ENCODE data around the gene BAZ1B.
"Not testable (repeated sequence)": the region's sequence is repeated elsewhere in the genome, so short reads cannot be mapped to it uniquely, and the experiment has no call there.

Gene BAZ1B

DNA sequence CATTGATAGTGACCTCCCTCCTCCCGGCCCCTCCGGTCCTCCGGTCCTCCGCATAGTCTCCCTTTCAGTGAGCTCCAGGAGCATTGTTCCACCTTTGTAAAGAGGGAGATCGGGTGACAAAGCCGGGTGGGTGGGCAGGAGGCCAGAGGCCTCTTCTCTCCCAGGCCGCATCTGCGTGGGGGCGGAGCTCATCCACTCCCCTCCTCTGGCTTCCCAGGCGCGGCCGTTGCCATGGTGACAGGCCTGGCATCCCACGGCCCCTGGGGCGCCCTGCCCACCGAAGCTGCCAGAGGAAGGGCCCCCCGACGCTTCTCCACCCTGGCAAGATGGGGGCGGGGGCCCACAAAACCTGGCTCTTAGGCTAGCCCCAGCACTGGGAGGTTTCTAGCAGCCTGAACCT, 92.9 kb downstream of the BAZ1B start:
- DNase-seq (ENCODE audit: low read depth, low spot score), result no peak

DNA sequence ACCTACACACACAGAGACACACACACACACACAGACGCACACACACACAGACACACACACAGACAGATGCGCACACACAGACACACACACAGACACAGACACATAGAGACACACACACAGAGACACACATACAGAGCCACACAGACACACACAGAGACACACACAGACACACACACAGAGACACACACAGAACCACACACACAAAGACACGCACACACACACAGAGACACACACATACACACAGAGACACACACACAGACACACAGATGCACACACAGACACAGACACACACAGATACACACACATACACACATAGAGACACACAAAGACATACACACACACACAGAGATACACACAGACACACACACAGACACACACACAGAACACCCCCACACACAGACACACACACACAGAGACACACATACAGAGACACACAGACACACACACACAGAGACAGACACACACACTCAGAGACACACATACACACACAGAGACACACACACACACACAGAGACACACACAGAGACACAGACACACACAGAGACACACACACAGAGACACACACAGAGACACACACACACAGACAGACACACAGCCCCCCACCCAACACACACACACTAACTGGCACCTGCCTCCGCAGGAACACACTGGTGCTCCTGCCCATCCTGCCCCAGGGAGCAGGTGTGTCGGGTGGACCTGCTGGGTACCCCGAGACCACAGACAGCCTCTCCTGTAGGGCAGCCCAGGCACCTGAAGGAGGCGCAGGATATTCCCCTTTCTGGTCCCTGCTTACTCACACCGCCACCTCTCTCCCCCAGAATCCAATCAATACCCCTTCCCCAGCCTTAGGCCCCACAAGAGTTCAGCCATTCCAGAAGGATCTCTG, 93.9 kb downstream of the BAZ1B start:
- no peak for DNase-seq (ENCODE audit: low read depth, low spot score)

DNA sequence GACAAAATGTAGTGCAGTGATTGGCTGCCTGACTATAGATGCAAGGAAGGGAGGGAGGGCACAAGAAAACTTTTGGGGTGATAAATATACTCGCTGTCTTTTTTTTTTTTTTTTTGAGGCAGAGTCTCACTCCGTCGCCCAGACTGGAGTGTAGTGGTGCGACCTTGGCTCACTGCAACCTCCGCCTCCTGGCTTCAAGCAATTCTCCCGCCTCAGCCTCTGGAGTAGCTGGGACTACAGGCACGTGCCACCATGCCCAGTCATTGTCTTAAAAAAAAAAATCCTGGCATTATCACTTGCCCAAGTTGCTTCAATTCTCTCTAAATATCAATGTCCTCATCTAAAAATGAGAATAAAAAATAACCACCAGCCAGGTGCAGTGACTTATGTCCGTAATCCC, 96.1 kb downstream of the BAZ1B start:
- DNase-seq (ENCODE audit: low read depth, low spot score), result no peak

DNA sequence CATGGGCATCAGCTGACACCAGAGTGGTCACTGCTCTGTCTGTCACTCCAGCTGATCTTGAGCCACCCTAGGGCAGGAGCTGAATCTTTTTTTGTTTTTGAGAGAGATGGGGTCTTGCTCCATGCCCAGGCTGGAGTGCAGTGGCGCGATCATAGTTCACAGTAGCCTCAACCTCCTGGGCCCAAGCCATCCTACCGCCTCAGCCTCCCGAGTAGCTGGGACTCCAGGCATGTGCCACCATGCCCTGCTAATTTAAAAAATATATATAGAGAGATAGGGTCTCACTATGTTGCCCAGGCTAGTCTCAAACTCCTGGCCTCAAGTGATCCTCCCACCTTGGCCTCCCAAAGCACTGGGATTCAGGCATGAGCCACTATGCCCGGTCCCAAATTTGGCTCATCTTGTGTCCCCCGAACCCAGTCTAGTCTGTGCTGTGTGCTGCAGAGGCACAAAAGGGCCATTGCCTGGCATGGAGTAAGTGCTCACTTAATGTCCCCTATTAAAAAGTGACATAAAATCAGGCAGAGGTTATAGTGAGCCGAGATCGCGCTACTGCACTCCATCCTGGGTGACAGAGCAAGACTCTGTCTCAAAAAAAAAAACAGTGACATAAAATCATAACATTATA, 96.6 kb downstream of the BAZ1B start:
- DNase-seq (ENCODE audit: low read depth, low spot score), result no peak

DNA sequence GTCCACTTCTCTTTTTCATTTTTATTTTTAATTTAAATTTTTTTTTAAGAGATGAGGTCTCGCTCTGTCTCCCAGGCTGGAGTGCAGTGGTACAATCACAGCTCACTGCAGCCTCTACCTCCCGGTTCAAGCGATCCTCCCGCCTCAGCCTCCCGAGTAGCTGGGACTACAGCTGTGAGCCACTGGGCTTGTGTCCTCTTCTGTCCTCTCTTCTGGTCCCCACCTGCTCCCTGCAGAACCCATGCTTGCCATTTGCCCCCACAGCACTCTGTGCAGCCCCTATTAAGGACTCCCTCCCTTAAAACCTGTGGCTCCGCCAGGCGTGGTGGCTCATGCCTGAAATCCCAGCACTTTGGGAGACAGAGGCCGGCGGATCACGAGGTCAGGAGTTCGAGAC, 97.6 kb downstream of the BAZ1B start:
- DNase-seq (ENCODE audit: low read depth, low spot score), result no peak

DNA sequence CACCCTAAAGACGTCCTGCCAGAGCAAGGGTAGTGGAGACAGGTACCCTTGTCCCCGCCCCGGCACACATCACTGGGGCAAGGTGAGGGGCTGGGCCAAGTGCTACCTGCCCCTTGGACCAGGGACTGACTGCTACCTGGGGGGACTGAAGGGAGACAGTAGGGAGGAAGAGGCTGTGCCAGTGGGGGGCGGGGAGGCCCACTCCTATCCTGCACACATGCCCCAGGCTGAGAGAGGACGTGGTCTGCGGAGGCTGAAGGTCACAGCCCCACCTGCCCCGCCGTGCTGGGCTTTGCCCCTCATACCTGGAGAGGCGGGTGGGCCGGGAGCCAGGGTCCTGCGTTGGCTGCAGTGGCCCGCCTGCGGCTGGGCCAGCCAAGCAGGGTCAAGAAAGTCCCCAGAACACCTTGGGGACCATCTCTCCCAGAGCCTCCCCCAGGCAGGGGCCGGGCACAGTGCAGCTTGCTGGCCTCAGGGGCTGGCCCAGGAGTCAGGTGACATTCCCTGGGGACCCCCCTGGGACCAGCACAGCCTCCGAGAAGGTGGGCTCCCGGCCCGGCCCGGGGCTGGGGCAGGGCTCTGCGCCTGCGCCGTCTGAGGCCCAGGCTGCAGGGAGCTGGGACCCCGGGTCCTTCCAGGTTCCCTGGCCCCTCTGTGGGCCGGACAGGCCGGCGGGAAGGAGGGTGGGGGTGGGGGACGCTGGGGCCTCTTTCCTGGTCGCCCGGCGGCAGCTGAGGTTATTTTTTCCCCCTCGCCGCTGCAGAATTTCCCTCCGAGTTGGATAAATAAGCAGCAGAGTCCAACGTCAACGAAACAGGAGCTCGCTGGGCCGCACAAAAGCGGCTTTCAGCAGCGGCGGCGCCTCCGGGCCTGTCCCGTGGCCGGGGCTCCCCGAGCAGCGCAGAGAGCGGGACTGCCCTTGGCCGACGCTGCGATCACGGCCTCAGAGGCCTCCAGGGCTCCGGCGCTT, 98.3 kb downstream of the BAZ1B start:
- DNase-seq (ENCODE audit: low read depth, low spot score), result no peak

DNA sequence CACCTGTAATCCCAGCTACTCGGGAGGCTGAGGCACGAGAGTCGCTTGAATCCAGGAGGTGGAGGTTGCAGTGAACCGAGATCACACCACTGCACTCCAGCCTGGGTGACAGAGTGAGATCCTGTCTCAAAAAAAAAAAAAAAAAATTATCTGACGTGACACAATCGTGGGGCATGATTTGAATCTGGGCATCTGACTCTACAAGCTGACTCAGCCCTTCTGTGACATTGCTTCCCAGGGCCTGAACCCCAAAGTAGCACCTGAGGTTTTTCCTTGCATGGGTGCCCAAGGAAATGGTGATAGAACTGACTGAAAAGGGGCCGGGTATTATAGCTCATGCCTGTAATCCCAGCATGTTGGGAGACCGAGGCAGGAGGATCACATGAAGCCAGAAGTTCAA, 101.5 kb downstream of the BAZ1B start:
- DNase-seq (ENCODE audit: low read depth, low spot score), result not testable (repeated sequence)

DNA sequence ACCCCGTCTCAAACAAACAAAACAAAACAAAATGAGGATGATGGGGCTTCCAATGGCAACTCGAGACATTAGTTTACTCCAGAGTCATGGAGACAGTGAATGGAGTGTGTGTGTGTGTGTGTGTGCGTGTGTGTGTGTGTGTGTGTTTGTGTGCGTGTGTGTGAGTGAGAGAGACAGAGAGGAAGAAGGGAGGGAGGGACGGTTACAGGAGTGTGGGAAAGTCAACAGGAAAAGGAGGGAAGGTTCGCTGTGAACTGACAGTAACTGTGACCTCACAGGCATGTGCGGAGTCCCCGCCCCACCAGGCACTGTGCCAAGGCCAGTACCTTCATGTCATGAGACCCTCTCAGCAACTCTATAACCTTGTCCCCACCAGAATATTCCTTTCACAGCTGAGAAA, 102.1 kb downstream of the BAZ1B start:
- DNase-seq (ENCODE audit: low read depth, low spot score), result not testable (repeated sequence)

DNA sequence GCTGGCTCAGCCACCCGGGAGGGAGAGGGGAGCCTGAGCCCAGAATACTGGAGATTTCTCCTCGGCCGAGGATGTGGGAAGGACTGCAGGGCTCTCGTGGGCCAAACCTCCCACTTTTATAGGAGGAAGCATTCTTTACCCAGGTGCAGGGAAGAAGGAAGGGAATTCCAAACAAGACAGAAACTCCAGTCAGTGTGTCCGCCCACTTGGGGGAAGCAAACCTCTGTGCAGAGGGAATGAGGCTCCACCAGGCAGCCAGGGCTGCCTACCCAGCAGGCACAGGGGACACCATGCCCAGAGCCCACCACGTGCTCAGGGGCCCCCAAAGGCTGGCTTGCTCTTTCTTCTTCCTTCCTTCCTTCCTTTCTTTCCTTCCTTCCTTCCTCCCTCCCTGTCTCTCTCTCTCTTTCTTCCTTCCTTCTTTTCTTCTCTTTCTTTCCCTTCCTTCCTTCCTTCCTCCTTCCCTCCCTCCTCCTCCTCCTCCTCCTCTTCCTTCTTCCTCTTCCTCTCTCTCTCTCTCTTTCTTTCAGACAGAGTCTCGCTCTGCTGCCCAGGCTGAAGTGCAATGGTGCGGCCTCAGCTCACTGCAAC, 103.9 kb downstream of the BAZ1B start:
- DNase-seq (ENCODE audit: low read depth, low spot score), result no peak

DNA sequence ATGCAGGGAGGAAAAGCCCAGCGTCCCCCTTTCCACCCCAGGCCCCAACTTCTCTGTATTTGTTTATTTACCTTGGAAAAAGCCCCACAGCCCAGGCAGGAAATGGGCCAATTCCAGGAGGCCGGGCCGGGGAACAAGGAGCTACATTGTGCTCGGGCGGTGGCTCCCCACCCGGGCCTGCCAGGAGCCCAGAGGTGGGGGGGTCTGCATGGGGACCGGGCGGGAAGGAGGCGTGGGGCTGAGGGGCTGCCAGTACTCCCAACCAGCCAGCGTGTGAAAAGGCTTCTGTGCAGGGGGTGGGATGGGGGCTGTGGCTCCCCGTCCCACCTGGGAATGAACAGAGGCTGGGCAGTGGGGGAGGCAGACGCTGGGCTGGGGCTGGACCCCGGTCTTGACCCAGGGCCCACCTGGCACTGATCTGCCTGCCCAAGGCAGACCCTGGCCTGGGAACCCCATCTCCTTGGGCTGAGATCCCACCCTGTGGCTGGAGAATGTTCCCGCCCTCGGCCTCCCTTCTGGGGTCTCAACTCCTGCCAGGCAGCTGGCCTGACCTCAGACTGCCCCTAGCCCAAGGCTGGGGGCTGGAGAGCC, 111.5 kb downstream of the BAZ1B start:
- not testable (repeated sequence) for DNase-seq (ENCODE audit: low read depth, low spot score)

DNA sequence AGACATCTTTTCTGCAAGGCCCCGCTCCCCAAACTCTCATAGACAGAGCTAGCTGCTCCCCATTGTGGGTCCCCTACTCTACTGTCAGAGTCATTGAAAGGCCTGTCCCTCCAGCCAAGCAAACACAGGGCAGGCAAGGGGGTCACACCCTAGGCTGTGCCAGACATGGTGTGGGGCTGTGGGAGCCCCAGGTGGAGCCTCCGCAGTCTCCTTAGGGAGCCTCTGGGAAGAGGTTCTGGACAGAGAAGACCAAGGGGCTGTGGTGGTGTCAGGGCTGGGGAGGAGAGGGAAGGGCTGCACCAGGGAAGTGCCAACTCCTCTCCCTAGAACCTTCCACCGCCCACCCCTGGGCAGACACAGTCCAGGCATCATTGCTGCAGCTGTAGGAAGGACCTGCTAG, 117.2 kb downstream of the BAZ1B start:
- not testable (repeated sequence) for DNase-seq (ENCODE audit: low read depth, low spot score)

DNA sequence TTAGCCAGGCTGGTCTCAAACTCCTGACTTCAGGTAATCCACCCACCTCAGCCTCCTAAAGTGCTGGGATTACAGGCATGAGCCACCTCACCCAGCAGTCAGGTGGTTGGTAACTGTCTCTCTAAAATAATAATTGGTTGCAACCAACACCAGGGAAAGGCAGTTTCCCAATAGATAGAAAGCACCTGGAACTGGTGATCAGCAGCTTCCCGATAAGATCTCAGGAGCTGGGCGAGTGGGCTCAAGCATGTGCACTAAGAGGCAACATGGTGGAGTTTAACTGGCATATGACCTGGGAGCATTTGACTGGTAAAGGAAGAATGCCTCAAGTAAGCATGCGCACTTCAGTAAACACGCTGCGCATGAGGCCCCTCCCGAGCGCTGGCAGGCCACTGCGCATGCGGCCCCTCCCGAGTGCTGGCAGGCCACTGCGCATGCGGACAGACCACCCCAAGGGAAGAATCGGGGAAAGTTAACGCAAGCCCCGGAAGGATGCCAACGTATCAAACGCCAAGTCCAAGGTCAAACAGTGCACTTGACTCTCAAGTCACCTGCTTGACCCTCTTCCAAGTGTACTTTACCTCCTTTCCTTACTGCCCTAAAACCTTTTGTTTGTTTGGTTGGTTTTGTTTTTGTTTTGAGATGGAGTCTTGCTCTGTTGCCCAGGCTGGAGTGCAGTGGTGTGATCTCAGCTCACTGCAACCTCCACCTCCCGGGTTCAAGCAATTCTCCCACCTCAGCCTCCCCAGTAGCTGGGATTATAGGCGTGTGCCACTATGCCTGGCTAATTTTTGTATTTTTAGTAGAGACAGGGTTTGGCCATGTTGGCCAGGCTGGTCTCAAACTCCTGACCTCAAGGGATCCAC, 122.7 kb downstream of the BAZ1B start:
- peak; percentile 14 for DNase-seq (ENCODE audit: low read depth, low spot score)

DNA sequence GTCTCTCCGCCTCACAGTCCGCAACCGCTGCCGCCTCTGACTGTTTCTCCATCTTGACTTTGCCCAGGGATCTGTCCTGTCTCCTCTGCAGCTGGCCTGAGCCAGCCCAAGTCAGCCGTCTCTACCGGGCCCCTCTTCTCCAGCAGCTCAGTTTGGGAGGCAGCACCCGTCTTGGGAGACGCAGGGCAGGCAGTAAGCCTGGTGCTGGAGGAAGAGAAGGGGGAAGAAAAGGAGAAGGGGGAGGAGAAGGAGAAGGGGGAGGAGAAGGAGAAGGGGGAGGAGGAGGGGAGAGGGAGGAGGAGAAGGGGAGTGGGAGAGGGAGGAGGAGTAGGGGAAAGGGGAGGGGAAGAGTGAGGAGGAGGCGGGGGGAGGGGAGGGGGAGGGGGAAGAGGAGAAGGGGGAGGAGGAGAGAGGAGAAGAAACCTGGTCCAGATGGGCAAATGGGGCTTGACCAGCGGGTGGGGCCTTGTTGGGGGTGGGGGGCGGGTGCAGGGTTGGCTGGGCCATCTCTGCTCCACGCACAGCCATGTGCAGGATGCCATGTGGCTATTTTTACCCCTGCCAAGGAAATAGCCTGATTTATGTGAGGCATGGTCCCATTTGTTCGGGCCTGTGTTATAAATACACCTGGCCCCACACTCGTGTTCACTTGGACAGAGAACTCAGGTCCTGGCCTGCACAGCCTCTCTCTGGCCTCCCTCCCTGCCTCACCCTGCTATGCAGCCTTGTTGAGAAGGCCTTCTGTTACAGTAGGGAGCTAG, 124.4 kb downstream of the BAZ1B start:
- DNase-seq (ENCODE audit: low read depth, low spot score), result no peak

DNA sequence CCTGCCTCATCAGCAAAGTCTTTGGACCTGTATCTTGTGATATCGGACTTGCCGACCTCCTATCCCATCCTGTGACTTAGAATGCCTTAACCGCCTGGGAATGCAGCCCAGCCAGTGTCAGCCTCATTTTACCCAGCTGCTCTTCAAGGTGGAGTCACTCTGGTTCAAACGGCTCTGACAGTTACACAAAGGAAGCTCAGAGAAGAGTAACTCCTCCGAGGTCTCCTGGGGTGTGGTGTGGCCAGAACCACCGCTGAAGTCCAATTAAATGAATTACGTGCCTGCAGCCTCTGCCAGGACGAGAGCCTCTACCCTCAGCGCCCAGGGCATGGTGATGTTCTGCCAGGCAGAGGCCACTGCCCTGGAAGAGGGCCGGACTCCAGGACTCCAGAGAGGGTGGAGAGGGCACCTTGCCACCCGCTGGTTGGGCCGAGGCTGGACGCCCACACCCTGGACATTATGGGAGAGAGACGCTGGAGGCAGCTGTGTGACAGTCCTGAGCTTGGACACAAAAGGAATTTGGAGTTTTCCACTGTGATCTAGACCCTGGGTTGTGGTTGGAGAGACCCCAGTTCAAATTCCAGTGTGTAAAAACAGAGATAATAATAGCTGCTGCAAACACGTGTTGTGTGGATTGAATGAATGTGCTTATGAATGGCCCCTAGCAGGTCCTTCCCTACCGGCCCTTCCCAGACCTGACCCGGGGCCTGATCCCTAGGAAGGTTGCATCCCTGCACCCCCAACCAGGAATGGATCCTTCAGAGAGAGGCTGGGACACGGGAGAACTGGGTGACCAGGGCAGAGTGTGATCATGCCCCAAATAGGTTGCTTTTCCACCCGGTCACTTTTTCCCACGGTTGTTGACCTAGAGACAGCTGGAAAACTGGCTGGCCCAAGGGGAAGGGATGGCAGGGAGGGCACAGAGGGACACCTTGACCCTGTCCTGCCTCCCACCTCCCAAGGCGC, 126.3 kb downstream of the BAZ1B start:
- no peak for DNase-seq (ENCODE audit: low read depth, low spot score)

DNA sequence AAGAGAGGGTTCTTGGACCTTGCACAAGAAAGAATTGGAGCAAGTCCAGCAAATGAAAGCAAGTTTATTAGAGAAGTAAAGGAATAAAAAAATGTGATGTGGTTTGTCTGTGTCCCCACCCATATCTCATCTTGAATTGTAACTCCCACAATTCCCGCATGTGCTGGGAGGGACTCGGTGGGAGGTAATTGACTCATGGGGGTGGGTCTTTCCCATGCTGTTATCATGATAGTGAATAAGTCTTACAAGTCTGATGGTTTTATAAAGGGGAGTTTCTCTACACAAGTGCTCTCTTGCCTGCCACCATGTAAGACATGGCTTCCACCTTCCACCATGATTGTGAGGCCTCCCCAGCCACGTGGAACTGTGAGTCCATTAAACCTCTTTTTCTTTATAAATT, 127.7 kb downstream of the BAZ1B start:
- DNase-seq (ENCODE audit: low read depth, low spot score), result no peak

DNA sequence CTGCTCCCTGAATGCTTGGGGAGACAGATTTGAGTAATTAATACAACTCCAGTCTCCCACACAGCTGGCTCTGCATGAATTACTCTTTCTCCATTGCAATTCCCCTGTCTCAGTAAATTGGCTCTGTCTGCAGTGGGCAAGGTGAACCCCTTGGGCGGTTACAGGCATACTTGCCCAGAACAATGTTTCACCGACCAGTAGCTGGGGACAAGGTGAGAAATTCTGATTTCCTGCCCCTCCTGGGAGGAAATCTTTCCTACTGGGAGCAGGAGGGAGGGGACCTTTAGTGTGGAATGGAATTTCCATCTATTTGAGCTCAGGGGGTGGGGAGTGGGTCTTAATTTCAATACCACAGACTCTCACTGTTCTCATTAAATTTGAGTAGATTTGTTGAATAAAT, 130.7 kb downstream of the BAZ1B start:
- no peak for DNase-seq (ENCODE audit: low read depth, low spot score)
